ENCODE measurements around the gene DHDH. TPM values are rescaled to one million over a fixed set of nuclear protein-coding genes. Genes with fewer than 3 reads are reported as not detected.
A peak's percentile ranks its signal among the peaks of the same experiment; 100 is the strongest.

Gene DHDH
- total and polyA plus RNA-seq, 7 donors = 0.14 to 0.21 TPM; not detected in 5

GRCh38 chr19:48982280-48982679 lies 48.8 kb downstream of the DHDH start:
- H3K4me1 ChIP-seq = peaks cover 23% of the 10 kb centered on the region
- no peak for TF ChIP-seq CTCF (IDR thresholded peaks at IDR 0.05)
- intact Hi-C loops (cut with DNase I) = no loop called here
- peaks cover 3 to 75% of the 10 kb centered on the region in 2 donors for H3K36me3 ChIP-seq (ENCODE audit: insufficient read depth in 1 of 2, low read depth in 1 of 2)
- H3K9me3 ChIP-seq = no peaks in the 10 kb centered on the region
- WGBS, 3 donors = 71 to 90% (median 78%) methylated on average over 9 of the region's 9 CpGs
- no peak for ATAC-seq
- no peak for DNase-seq
- no peak overlapping the region for H3K4me3 ChIP-seq
- no peaks in the 10 kb centered on the region for H3K27me3 ChIP-seq (ENCODE audit: insufficient read depth in 3 of 3, low read length in 2 of 3)
- peak overlapping the region; percentile 86 for H3K27ac ChIP-seq

DNA sequence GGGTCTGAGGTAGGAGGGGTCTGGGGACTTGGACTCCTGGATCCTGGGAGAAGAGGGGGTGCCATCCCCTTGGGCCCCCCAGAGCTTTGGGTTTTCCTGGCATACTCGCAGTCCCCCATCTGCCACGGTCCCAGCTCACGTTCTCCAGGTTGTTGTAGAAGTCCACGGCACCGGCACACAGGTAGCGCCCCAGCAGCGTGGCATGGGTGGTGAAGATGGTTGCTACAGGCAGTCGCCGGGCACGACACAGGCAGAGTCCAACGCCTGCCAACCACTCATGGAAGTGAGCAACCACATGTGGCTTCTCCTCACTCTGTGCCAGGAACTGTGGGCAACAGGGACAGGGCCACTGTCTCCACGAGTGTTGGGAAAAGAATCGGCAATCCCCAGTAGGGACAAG lies 52.2 kb downstream of the DHDH start:
- H3K27ac ChIP-seq = peak overlapping the region; percentile 58
- no peaks in the 10 kb centered on the region for H3K9me3 ChIP-seq

DNA sequence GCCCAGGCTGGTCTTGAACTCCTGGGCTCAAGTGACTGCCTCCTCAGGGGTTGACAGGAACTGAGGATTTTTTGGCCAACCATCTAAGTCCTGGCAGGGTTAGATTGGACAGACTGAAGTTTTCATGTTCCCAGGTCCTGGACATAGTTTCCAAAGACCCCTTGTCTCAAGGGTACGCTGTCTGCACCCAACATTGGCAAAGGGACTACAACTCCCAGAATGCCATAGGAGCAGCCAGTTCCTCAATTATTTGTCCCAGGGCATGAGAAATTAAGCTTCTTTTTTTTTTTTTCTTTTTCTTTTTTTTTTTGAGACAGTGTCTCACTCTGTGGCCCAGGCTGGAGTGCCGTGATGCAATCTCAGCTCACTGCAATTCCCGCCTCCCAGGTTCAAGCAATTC lies 52.7 kb downstream of the DHDH start:
- no peak for TF ChIP-seq CTCF (IDR thresholded peaks at IDR 0.05)
- intact Hi-C loops (cut with DNase I) = no loop called here
- Histone ChIP-seq H3K27me3 (ENCODE audit: insufficient read depth in 3 of 3, low read length in 2 of 3) (no peaks in the 10 kb centered on the region), H3K9me3 (no peaks in the 10 kb centered on the region), H3K4me1 (peaks cover 41% of the 10 kb centered on the region), H3K27ac (peak overlapping the region; percentile 58), H3K4me3 (no peak overlapping the region), H3K36me3 (ENCODE audit: insufficient read depth in 1 of 2, low read depth in 1 of 2) (peaks cover 3 to 80% of the 10 kb centered on the region in 2 donors)
- DNase-seq (no peak), ATAC-seq (no peak)
- 89 to 96% (median 94%) methylated on average over 3 of the region's 3 CpGs for WGBS, 3 donors

More for the DNA sequence above, 52.2 kb downstream of the DHDH start:
- no peak for DNase-seq
- no peak for ATAC-seq
- H3K4me3 ChIP-seq = no peak overlapping the region
- no peak for TF ChIP-seq CTCF (IDR thresholded peaks at IDR 0.05)
- no peaks in the 10 kb centered on the region for H3K27me3 ChIP-seq (ENCODE audit: insufficient read depth in 3 of 3, low read length in 2 of 3)
- H3K4me1 ChIP-seq = peaks cover 36% of the 10 kb centered on the region
- intact Hi-C loops (cut with DNase I) = no loop called here
- peaks cover 3 to 85% of the 10 kb centered on the region in 2 donors for H3K36me3 ChIP-seq (ENCODE audit: insufficient read depth in 1 of 2, low read depth in 1 of 2)
- WGBS, 3 donors = 67 to 77% (median 71%) methylated on average over 13 of the region's 13 CpGs

GRCh38 chr19:48987323-48987722 lies 53.8 kb downstream of the DHDH start:
- ATAC-seq (no peak), DNase-seq (no peak)
- no peak for TF ChIP-seq CTCF (IDR thresholded peaks at IDR 0.05)
- Histone ChIP-seq H3K4me1 (peaks cover 47% of the 10 kb centered on the region), H3K36me3 (ENCODE audit: insufficient read depth in 1 of 2, low read depth in 1 of 2) (peaks cover 3 to 69% of the 10 kb centered on the region in 2 donors), H3K27me3 (ENCODE audit: insufficient read depth in 3 of 3, low read length in 2 of 3) (no peaks in the 10 kb centered on the region), H3K27ac (peak overlapping the region; percentile 58), H3K4me3 (no peak overlapping the region), H3K9me3 (no peaks in the 10 kb centered on the region)
- 72 to 84% (median 82%) methylated on average over 7 of the region's 7 CpGs for WGBS, 3 donors
- intact Hi-C loops (cut with DNase I) = no loop called here

GRCh38 chr19:48988286-48988685 lies 54.8 kb downstream of the DHDH start:
- WGBS, 3 donors = 90 to 94% (median 94%) methylated on average over 7 of the region's 7 CpGs
- TF ChIP-seq CTCF (IDR thresholded peaks at IDR 0.05) = no peak
- Histone ChIP-seq H3K36me3 (ENCODE audit: insufficient read depth in 1 of 2, low read depth in 1 of 2) (peaks cover 3 to 60% of the 10 kb centered on the region in 2 donors), H3K9me3 (no peaks in the 10 kb centered on the region), H3K4me1 (peaks cover 47% of the 10 kb centered on the region), H3K4me3 (no peak overlapping the region), H3K27me3 (ENCODE audit: insufficient read depth in 3 of 3, low read length in 2 of 3) (no peaks in the 10 kb centered on the region), H3K27ac (peak overlapping the region; percentile 90)
- ATAC-seq = no peak
- no peak for DNase-seq
- intact Hi-C loops (cut with DNase I) = no loop called here

Measured in psoas muscle (tissue), 8 donors.